Measurements from ENCODE around the gene HSF2BP.
"Not testable (repeated sequence)": the region's sequence is repeated elsewhere in the genome, so short reads cannot be mapped to it uniquely, and the experiment has no call there.

The HSF2BP gene

GRCh38 chr21:43513023-43513422 is 146.3 kb downstream of the HSF2BP start:
- DNase-seq: not testable (repeated sequence)

- not testable (repeated sequence) for DNase-seq
Measured at GRCh38 chr21:43511209-43511608, 148.1 kb downstream of the HSF2BP start.

- DNase-seq: not testable (repeated sequence)
Measured at GRCh38 chr21:43510669-43511068, 148.6 kb downstream of the HSF2BP start.

- DNase-seq: not testable (repeated sequence)
Measured at GRCh38 chr21:43503892-43504291, 155.4 kb downstream of the HSF2BP start.

- DNase-seq: not testable (repeated sequence)
Measured at GRCh38 chr21:43503075-43503750, 156.1 kb downstream of the HSF2BP start.

GRCh38 chr21:43502407-43503071 is 156.7 kb downstream of the HSF2BP start:
- DNase-seq: not testable (repeated sequence)

GRCh38 chr21:43498924-43499323 is 160.4 kb downstream of the HSF2BP start:
- DNase-seq: not testable (repeated sequence)

- DNase-seq: not testable (repeated sequence)
Measured at GRCh38 chr21:43498065-43498464, 161.2 kb downstream of the HSF2BP start.

GRCh38 chr21:43494279-43495012 is 164.8 kb downstream of the HSF2BP start:
- not testable (repeated sequence) for DNase-seq

GRCh38 chr21:43493471-43493870 is 165.8 kb downstream of the HSF2BP start:
- DNase-seq: not testable (repeated sequence)

- not testable (repeated sequence) for DNase-seq
Measured at GRCh38 chr21:43488235-43488634, 171.1 kb downstream of the HSF2BP start.

GRCh38 chr21:43486051-43486450 is 173.2 kb downstream of the HSF2BP start:
- DNase-seq: not testable (repeated sequence)

GRCh38 chr21:43485016-43485415 is 174.3 kb downstream of the HSF2BP start:
- not testable (repeated sequence) for DNase-seq

- not testable (repeated sequence) for DNase-seq
Measured at GRCh38 chr21:43479197-43479596, 180.1 kb downstream of the HSF2BP start.

Measured in central memory CD4-positive, alpha-beta T cell (primary cell).